HepG2 (cell line): ENCODE results near the gene BEAN1. TPM values are rescaled to one million over a fixed set of nuclear protein-coding genes. Genes with fewer than 3 reads are reported as not detected.

Experiments used
- ATAC-seq: fragments of 200-7000 bp; cut with Tn5 transposase; 3 replicates; pipeline ENCODE4 v1.9.1; 2020; ENCODE audit warnings: mild to moderate bottlenecking, moderate library complexity
- BruUV-seq: library from RNA; stranded (reverse); fragments of 400-500 nt; replicated peaks from 2 replicates; lab custom pipeline; 2021; lab: Mats Ljungman, UMichigan
- CTCF ChIA-PET: fragments of 300-600 bp; formaldehyde crosslinking; extraction: SDS; loops from one replicate; lab custom pipeline; 2021; ENCODE audit warnings: low total read pairs, inconsistent platforms, low intra/inter-chr PET ratio; lab: Yijun Ruan, JAX
- POLR2A ChIA-PET: fragments of 350-600 bp; sonication (Branson Sonifier 250); formaldehyde crosslinking; loops from one replicate; lab custom pipeline; 2020; ENCODE audit warnings: antibody characterized with exemption, inconsistent platforms; lab: Yijun Ruan, JAX
- DNase-seq: peaks from one replicate; pipeline ENCODE4 v3.0.0-alpha.2; 2015; ENCODE audit warnings: low spot score
- FAIRE-seq: peaks from 3 replicates; lab custom pipeline; 2011; peaks lifted over from hg19 to GRCh38; lab: Jason Lieb, UNC
- H2AFZ ChIP-seq: one replicate; pipeline ENCODE4 v1.6.1; 2011; ENCODE audit warnings: low read length, inconsistent platforms
- H3K27ac ChIP-seq: fragments of 300-600 bp; 3 replicates; pipeline ENCODE4 v1.8.0; 2011; ENCODE audit warnings: mixed run types, mild to moderate bottlenecking, mixed read lengths, low read length, inconsistent platforms; ENCODE audit not compliant: insufficient read depth; ENCODE audit errors: extremely low read length
- H3K27me3 ChIP-seq, 2 experiments: fragments of 200-600 bp in 1 of 2; 2 replicates in 1 of 2; 3 replicates in 1 of 2; pipeline versions ENCODE4 v1.6.0 to v1.8.0; 2011; ENCODE audit warnings: low read length in 2 of 2, mild to moderate bottlenecking in 2 of 2, moderate library complexity in 2 of 2, inconsistent platforms in 1 of 2; ENCODE audit not compliant: insufficient read depth in 2 of 2, control insufficient read depth in 1 of 2
- H3K36me3 ChIP-seq, 2 experiments: fragments of 200-600 bp in 1 of 2; replicated peaks in 1 of 2; 2 replicates in 1 of 2; 3 replicates in 1 of 2; pipeline versions ENCODE4 v1.5.1 to v1.8.0; 2011; ENCODE audit warnings: low read length in 2 of 2, inconsistent platforms in 1 of 2; ENCODE audit not compliant: insufficient read depth in 2 of 2, control insufficient read depth in 1 of 2
- H3K4me1 ChIP-seq: 2 replicates; pipeline ENCODE4 v1.5.1; 2012; ENCODE audit warnings: low read length, inconsistent platforms; ENCODE audit not compliant: insufficient read depth
- H3K4me2 ChIP-seq: 2 replicates; pipeline ENCODE4 v1.6.0; 2011; ENCODE audit warnings: low read depth, low read length, inconsistent platforms
- H3K4me3 ChIP-seq, 3 experiments: fragments of 200-600 bp in 1 of 3; sonication (generic), shearing (Covaris generic) in 1 of 3; replicated peaks in 1 of 3; 2 replicates each; pipeline ENCODE4 v1.5.1; 2011 to 2016; ENCODE audit warnings: low read length in 3 of 3, inconsistent platforms in 2 of 3, low read depth in 2 of 3, mild to moderate bottlenecking in 2 of 3, control low read depth in 1 of 3, mixed read lengths in 1 of 3; ENCODE audit not compliant: insufficient read depth in 1 of 3
- H3K79me2 ChIP-seq: one replicate; pipeline ENCODE4 v1.6.1; 2011; ENCODE audit warnings: low read length, inconsistent platforms; ENCODE audit not compliant: insufficient read depth
- H3K9ac ChIP-seq: 2 replicates; pipeline ENCODE4 v1.6.0; 2011; ENCODE audit warnings: mild to moderate bottlenecking, low read depth, low read length, inconsistent platforms; ENCODE audit not compliant: insufficient read depth
- H3K9me3 ChIP-seq: 2 replicates; pipeline ENCODE4 v1.5.1; 2012; ENCODE audit warnings: mild to moderate bottlenecking, low read length
- H4K20me1 ChIP-seq: 2 replicates; pipeline ENCODE4 v1.6.0; 2011; ENCODE audit warnings: inconsistent platforms, mild to moderate bottlenecking, low read length, moderate library complexity; ENCODE audit not compliant: insufficient read depth
- CTCF ChIP-seq: sonication (generic); formaldehyde crosslinking; IDR thresholded peaks from 2 replicates; pipeline ENCODE4 v1.5.0; 2020; ENCODE audit warnings: mild to moderate bottlenecking, missing genetic modification reagents, moderate library complexity
- FOSL2 ChIP-seq: sonication (generic); formaldehyde crosslinking; IDR thresholded peaks from 2 replicates; pipeline ENCODE4 v1.4.0; 2020; ENCODE audit warnings: missing genetic modification reagents
- HNF4A ChIP-seq: sonication (generic); formaldehyde crosslinking; IDR thresholded peaks from 2 replicates; pipeline ENCODE4 v1.4.0; 2020; ENCODE audit warnings: missing genetic modification reagents
- MAFF ChIP-seq: IDR thresholded peaks from 2 replicates; pipeline ENCODE4 v1.6.1; 2011; ENCODE audit warnings: low read depth, low read length, improper control_type of control experiment
- MAZ ChIP-seq, 2 experiments: sonication (generic) in 1 of 2; formaldehyde crosslinking in 1 of 2; IDR thresholded peaks; 2 replicates each; pipeline versions ENCODE4 v1.5.0 to v1.6.1; 2012 to 2020; ENCODE audit warnings: low read depth in 2 of 2, mild to moderate bottlenecking in 2 of 2, borderline replicate concordance in 1 of 2, improper control_type of control experiment in 1 of 2, low read length in 1 of 2, missing genetic modification reagents in 1 of 2, moderate library complexity in 1 of 2
- MIER3 ChIP-seq: IDR thresholded peaks from 2 replicates; pipeline ENCODE4 v1.6.1; 2016; ENCODE audit warnings: missing compliant biosample characterization, borderline replicate concordance
- ZNF138 ChIP-seq: sonication (generic); formaldehyde crosslinking; IDR thresholded peaks from 2 replicates; pipeline ENCODE4 v1.5.0; 2020; ENCODE audit warnings: mild to moderate bottlenecking, low read depth, missing genetic modification reagents
- ZNF639 ChIP-seq: conservative IDR thresholded peaks from 2 replicates; pipeline ENCODE4 v1.6.1; 2018; ENCODE audit warnings: missing genetic modification reagents
- ZNF710 ChIP-seq: sonication (generic); formaldehyde crosslinking; IDR thresholded peaks from 2 replicates; pipeline ENCODE4 v1.5.0; 2020; ENCODE audit warnings: mild to moderate bottlenecking, missing genetic modification reagents, borderline replicate concordance
- ZNF766 ChIP-seq: sonication (generic); formaldehyde crosslinking; IDR thresholded peaks from 2 replicates; pipeline ENCODE4 v1.5.0; 2020; ENCODE audit warnings: missing genetic modification reagents, borderline replicate concordance
- ZNF83 ChIP-seq: sonication (generic); formaldehyde crosslinking; IDR thresholded peaks from 2 replicates; pipeline ENCODE4 v1.4.0; 2020; ENCODE audit warnings: missing genetic modification reagents, mild to moderate bottlenecking, borderline replicate concordance
- WGBS: methylation state at CpG from one replicate; pipeline ENCODE4 v1.1.6; 2017; ENCODE audit warnings: low lambda C conversion rate; 5-methylcytosine and 5-hydroxymethylcytosine counted together
- in situ Hi-C: cut with HindIII; loops from 2 replicates; pipeline ENCODE4 v1.10.0; 2017; ENCODE audit warnings: low pct_unique_long_range_greater_than_20kb; ENCODE audit not compliant: extremely low pct_ligation_motif_present
- intact Hi-C: fragments of 100-400 bp; cut with micrococcal nuclease; formaldehyde crosslinking; loops from one replicate; pipeline ENCODE4 v1.10.0; 2022; ENCODE audit not compliant: unreplicated experiment
- polyA plus RNA-seq, 8 experiments: library from polyadenylated mRNA; depleted of rRNA in 3 of 8; stranded (reverse) in 7 of 8; unstranded in 1 of 8; fragments of >200 nt; fragmentation: Illumina TruSeq in 4 of 8; extraction: Trizol in 4 of 8; gene quantifications; 2 replicates each; pipeline versions ENCODE4 v1.2.1 to v1.2.3, GENCODE V29; 2011 to 2016; ENCODE audit warnings: low read depth in 4 of 8, missing spikeins in 1 of 8, mixed read lengths in 1 of 8; ENCODE audit not compliant: insufficient read depth in 1 of 8
- total RNA-seq, 5 experiments: library from RNA; depleted of rRNA; stranded (reverse); fragments of >200 nt; fragmentation: Illumina TruSeq; extraction: Trizol; gene quantifications; 2 replicates each; pipeline ENCODE4 v1.2.3, GENCODE V29; 2016; ENCODE audit warnings: low read depth in 1 of 5

BEAN1 gene
- total and polyA plus RNA-seq, 2 of the 13 experiments (the other 11 are each of a cell fraction or from before 2014, with no cell fraction given): 0.53 to 1.4 TPM

- intact Hi-C loops (no loop called here), in situ Hi-C loops (no loop called here)
- POLR2A ChIA-PET: no interaction called here
- DNase-seq (no peak), ATAC-seq (no peak), FAIRE-seq (no peak)
- H3K4me3 ChIP-seq: no peak overlapping the region
- CTCF ChIA-PET: no interaction called here
- TF ChIP-seq ZNF138 (CRISPR knock-in tag) (no peak), CTCF (CRISPR knock-in tag) (0 out of 2 replicates have a peak, but pooled peaks have one; percentile 11)
- H3K9me3 ChIP-seq: no peaks in the 10 kb centered on the region
- H3K4me2 ChIP-seq: no peak overlapping the region
- H4K20me1 ChIP-seq: no peaks in the 10 kb centered on the region
- no peak overlapping the region for H2AFZ ChIP-seq
- H3K9ac ChIP-seq: no peak overlapping the region
- H3K36me3 ChIP-seq: no peaks in the 10 kb centered on the region
- WGBS: 61% methylated on average over 13 of the region's 13 CpGs
- H3K4me1 ChIP-seq: peaks cover 41% of the 10 kb centered on the region
- 0 out of 5 replicates have a peak, but pooled peaks cover 0 to 3% of the 10 kb centered on the region in 2 experiments for H3K27me3 ChIP-seq
- BruUV-seq: no TSS peak
- no peaks in the 10 kb centered on the region for H3K79me2 ChIP-seq
- no peak overlapping the region for H3K27ac ChIP-seq
Measured at GRCh38 chr16:66382171-66382965, 44.7 kb upstream of the BEAN1 start.

- BruUV-seq: no TSS peak
- Histone ChIP-seq H3K9me3 (no peaks in the 10 kb centered on the region), H3K36me3 (no peaks in the 10 kb centered on the region), H3K4me2 (no peak overlapping the region), H3K4me3 (no peak overlapping the region), H3K79me2 (no peaks in the 10 kb centered on the region), H3K27me3 (0 out of 5 replicates have a peak, but pooled peaks cover 0 to 3% of the 10 kb centered on the region in 2 experiments), H3K27ac (no peak overlapping the region), H2AFZ (no peak overlapping the region), H3K9ac (no peak overlapping the region), H4K20me1 (no peaks in the 10 kb centered on the region), H3K4me1 (peaks cover 41% of the 10 kb centered on the region)
- intact Hi-C loops: no loop called here
- in situ Hi-C loops: no loop called here
- ChIA-PET CTCF (no interaction called here), POLR2A (no interaction called here)
- WGBS: 45% methylated on average over 3 of the region's 3 CpGs
- DNase-seq (peak; percentile 41), FAIRE-seq (no peak), ATAC-seq (no peak)
- no peak for TF ChIP-seq MAZ (IDR thresholded peaks at IDR 0.05; ENCODE audit: borderline replicate concordance, low read depth, low read length)
- TF ChIP-seq MAZ (CRISPR knock-in tag; IDR thresholded peaks at IDR 0.05; ENCODE audit: low read depth): no peak
- TF ChIP-seq ZNF83 (CRISPR knock-in tag): no peak
- peak; percentile 39; the same call in 1 of the 2 replicates for TF ChIP-seq FOSL2 (CRISPR knock-in tag)
- TF ChIP-seq ZNF639 (CRISPR knock-in tag): no peak
- no peak for TF ChIP-seq ZNF766 (CRISPR knock-in tag)
- no peak for TF ChIP-seq ZNF710
- no peak for TF ChIP-seq HNF4A (CRISPR knock-in tag)
- no peak for TF ChIP-seq MIER3 (CRISPR knock-in tag)
- peak; percentile 71 for TF ChIP-seq MAFF
Measured at GRCh38 chr16:66382966-66383299, 44.2 kb upstream of the BEAN1 start.
